GM12873 (cell line): ENCODE measurements around the gene ADSS1.
A peak's percentile ranks its signal among the peaks of the same experiment; 100 is the strongest.

ENCODE experiments used
- CTCF ChIP-seq: IDR thresholded peaks from 2 replicates; pipeline ENCODE4 v1.5.1; 2012; ENCODE audit warnings: low read depth, mild to moderate bottlenecking, moderate library complexity, low read length, control low read depth; ENCODE audit not compliant: insufficient read depth; ENCODE audit errors: missing control alignments

The ADSS1 gene

GRCh38 chr14:104769324-104770071 lies 45.5 kb downstream of the ADSS1 start:
- TF ChIP-seq CTCF = no peak

GRCh38 chr14:104770072-104770579 lies 46.1 kb downstream of the ADSS1 start:
- TF ChIP-seq CTCF = no peak

- peak; percentile 85 for TF ChIP-seq CTCF
Observed at GRCh38 chr14:104770851-104771272, 46.8 kb downstream of the ADSS1 start.

GRCh38 chr14:104771374-104771773 lies 47.3 kb downstream of the ADSS1 start:
- no peak for TF ChIP-seq CTCF

GRCh38 chr14:104771918-104772706 lies 48.1 kb downstream of the ADSS1 start:
- no peak for TF ChIP-seq CTCF

GRCh38 chr14:104772707-104773504 lies 48.9 kb downstream of the ADSS1 start:
- TF ChIP-seq CTCF = no peak
